ENCODE data around the gene DAND5.

GRCh38 chr19:13001502-13002165 lies 32.3 kb downstream of the DAND5 start:
- TF ChIP-seq, protein P1, sequence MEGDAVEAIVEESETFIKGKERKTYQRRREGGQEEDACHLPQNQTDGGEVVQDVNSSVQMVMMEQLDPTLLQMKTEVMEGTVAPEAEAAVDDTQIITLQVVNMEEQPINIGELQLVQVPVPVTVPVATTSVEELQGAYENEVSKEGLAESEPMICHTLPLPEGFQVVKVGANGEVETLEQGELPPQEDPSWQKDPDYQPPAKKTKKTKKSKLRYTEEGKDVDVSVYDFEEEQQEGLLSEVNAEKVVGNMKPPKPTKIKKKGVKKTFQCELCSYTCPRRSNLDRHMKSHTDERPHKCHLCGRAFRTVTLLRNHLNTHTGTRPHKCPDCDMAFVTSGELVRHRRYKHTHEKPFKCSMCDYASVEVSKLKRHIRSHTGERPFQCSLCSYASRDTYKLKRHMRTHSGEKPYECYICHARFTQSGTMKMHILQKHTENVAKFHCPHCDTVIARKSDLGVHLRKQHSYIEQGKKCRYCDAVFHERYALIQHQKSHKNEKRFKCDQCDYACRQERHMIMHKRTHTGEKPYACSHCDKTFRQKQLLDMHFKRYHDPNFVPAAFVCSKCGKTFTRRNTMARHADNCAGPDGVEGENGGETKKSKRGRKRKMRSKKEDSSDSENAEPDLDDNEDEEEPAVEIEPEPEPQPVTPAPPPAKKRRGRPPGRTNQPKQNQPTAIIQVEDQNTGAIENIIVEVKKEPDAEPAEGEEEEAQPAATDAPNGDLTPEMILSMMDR (IDR thresholded peaks at IDR 0.05; ENCODE audit: low read depth, low read length, poor library complexity, severe bottlenecking) = no peak
- TF ChIP-seq EZH2phosphoT487 (IDR thresholded peaks at IDR 0.05; ENCODE audit: borderline replicate concordance, low read length) = no peak
